H1 (cell line): Measurements from ENCODE around the gene C19orf12. TPM values are rescaled to one million over a fixed set of nuclear protein-coding genes. Genes with fewer than 3 reads are reported as not detected.

ENCODE experiments used
- BCL11A ChIP-seq, 2 experiments: IDR thresholded peaks; one replicate each; pipeline ENCODE4 v1.6.1; 2011; ENCODE audit warnings: low read depth in 2 of 2, low read length in 2 of 2, mild to moderate bottlenecking in 2 of 2
- JUND ChIP-seq: IDR thresholded peaks from 2 replicates; pipeline ENCODE4 v1.6.1; 2011; ENCODE audit warnings: mild to moderate bottlenecking, improper control_type of control experiment, low read length
- RFX5 ChIP-seq: IDR thresholded peaks from 2 replicates; pipeline ENCODE4 v1.6.1; 2011; ENCODE audit warnings: low read depth, low read length, improper control_type of control experiment, borderline replicate concordance
- TAF1 ChIP-seq: IDR thresholded peaks from 2 replicates; pipeline ENCODE4 v1.6.1; 2011; ENCODE audit warnings: mild to moderate bottlenecking, low read depth, low read length
- TEAD4 ChIP-seq: IDR thresholded peaks from 2 replicates; pipeline ENCODE4 v1.6.1; 2012; ENCODE audit warnings: low read depth, low read length, inconsistent platforms, mixed read lengths
- polyA plus RNA-seq, 7 experiments: library from polyadenylated mRNA; depleted of rRNA in 3 of 7; stranded (reverse) in 5 of 7; unstranded in 2 of 7; fragments of >200 nt in 5 of 7; fragments of 200-250 nt in 2 of 7; gene quantifications; 1 replicate in 5 of 7; 2 replicates in 1 of 7; 4 replicates in 1 of 7; pipeline versions ENCODE4 v1.2.1 to v1.2.3, GENCODE V29; 2011 to 2013; ENCODE audit warnings: missing spikeins in 2 of 7, mixed read lengths in 2 of 7
- total RNA-seq: library from RNA; stranded (reverse); fragmentation: NEBNext Ultra II Directional; extraction: Animal tissue kit (Norgen Biotek cat#: 25700); gene quantifications from 2 replicates; pipeline ENCODE4 v1.2.1, GENCODE V29; 2021
- TF ChIP-seq, protein P1 (sequence below): fragments of 300-600 bp; sonication (generic); IDR thresholded peaks from 2 replicates; pipeline ENCODE4 v1.7.1; 2012; ENCODE audit warnings: low read length, moderate library complexity, mild to moderate bottlenecking, inconsistent platforms; ENCODE audit not compliant: insufficient replicate concordance
- TF ChIP-seq, protein P2 (sequence below), 3 experiments: IDR thresholded peaks; 1 replicate in 2 of 3; 2 replicates in 1 of 3; pipeline versions ENCODE4 v1.5.1 to v1.6.1; 2011; ENCODE audit warnings: low read length in 3 of 3, mild to moderate bottlenecking in 3 of 3, inconsistent platforms in 2 of 3, low read depth in 1 of 3, moderate library complexity in 1 of 3; ENCODE audit not compliant: insufficient read depth in 1 of 3; ENCODE audit errors: control extremely low read depth in 1 of 3

C19orf12 gene
- total and polyA plus RNA-seq, 2 of the 8 experiments (the other 6 are each of a cell fraction or from before 2014, with no cell fraction given), result 10.7 to 11.9 TPM

GRCh38 chr19:29704562-29705558, 10.2 kb downstream of the C19orf12 start (continued):
- TF ChIP-seq, protein P1, sequence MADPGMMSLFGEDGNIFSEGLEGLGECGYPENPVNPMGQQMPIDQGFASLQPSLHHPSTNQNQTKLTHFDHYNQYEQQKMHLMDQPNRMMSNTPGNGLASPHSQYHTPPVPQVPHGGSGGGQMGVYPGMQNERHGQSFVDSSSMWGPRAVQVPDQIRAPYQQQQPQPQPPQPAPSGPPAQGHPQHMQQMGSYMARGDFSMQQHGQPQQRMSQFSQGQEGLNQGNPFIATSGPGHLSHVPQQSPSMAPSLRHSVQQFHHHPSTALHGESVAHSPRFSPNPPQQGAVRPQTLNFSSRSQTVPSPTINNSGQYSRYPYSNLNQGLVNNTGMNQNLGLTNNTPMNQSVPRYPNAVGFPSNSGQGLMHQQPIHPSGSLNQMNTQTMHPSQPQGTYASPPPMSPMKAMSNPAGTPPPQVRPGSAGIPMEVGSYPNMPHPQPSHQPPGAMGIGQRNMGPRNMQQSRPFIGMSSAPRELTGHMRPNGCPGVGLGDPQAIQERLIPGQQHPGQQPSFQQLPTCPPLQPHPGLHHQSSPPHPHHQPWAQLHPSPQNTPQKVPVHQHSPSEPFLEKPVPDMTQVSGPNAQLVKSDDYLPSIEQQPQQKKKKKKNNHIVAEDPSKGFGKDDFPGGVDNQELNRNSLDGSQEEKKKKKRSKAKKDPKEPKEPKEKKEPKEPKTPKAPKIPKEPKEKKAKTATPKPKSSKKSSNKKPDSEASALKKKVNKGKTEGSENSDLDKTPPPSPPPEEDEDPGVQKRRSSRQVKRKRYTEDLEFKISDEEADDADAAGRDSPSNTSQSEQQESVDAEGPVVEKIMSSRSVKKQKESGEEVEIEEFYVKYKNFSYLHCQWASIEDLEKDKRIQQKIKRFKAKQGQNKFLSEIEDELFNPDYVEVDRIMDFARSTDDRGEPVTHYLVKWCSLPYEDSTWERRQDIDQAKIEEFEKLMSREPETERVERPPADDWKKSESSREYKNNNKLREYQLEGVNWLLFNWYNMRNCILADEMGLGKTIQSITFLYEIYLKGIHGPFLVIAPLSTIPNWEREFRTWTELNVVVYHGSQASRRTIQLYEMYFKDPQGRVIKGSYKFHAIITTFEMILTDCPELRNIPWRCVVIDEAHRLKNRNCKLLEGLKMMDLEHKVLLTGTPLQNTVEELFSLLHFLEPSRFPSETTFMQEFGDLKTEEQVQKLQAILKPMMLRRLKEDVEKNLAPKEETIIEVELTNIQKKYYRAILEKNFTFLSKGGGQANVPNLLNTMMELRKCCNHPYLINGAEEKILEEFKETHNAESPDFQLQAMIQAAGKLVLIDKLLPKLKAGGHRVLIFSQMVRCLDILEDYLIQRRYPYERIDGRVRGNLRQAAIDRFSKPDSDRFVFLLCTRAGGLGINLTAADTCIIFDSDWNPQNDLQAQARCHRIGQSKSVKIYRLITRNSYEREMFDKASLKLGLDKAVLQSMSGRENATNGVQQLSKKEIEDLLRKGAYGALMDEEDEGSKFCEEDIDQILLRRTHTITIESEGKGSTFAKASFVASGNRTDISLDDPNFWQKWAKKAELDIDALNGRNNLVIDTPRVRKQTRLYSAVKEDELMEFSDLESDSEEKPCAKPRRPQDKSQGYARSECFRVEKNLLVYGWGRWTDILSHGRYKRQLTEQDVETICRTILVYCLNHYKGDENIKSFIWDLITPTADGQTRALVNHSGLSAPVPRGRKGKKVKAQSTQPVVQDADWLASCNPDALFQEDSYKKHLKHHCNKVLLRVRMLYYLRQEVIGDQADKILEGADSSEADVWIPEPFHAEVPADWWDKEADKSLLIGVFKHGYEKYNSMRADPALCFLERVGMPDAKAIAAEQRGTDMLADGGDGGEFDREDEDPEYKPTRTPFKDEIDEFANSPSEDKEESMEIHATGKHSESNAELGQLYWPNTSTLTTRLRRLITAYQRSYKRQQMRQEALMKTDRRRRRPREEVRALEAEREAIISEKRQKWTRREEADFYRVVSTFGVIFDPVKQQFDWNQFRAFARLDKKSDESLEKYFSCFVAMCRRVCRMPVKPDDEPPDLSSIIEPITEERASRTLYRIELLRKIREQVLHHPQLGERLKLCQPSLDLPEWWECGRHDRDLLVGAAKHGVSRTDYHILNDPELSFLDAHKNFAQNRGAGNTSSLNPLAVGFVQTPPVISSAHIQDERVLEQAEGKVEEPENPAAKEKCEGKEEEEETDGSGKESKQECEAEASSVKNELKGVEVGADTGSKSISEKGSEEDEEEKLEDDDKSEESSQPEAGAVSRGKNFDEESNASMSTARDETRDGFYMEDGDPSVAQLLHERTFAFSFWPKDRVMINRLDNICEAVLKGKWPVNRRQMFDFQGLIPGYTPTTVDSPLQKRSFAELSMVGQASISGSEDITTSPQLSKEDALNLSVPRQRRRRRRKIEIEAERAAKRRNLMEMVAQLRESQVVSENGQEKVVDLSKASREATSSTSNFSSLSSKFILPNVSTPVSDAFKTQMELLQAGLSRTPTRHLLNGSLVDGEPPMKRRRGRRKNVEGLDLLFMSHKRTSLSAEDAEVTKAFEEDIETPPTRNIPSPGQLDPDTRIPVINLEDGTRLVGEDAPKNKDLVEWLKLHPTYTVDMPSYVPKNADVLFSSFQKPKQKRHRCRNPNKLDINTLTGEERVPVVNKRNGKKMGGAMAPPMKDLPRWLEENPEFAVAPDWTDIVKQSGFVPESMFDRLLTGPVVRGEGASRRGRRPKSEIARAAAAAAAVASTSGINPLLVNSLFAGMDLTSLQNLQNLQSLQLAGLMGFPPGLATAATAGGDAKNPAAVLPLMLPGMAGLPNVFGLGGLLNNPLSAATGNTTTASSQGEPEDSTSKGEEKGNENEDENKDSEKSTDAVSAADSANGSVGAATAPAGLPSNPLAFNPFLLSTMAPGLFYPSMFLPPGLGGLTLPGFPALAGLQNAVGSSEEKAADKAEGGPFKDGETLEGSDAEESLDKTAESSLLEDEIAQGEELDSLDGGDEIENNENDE, result no peak
- TF ChIP-seq BCL11A (IDR thresholded peaks at IDR 0.05; ENCODE audit: low read depth in 2 of 2, low read length in 2 of 2) (no peak), TEAD4 (no peak), JUND (no peak), RFX5 (no peak), TAF1 (no peak)
- TF ChIP-seq, protein P2, sequence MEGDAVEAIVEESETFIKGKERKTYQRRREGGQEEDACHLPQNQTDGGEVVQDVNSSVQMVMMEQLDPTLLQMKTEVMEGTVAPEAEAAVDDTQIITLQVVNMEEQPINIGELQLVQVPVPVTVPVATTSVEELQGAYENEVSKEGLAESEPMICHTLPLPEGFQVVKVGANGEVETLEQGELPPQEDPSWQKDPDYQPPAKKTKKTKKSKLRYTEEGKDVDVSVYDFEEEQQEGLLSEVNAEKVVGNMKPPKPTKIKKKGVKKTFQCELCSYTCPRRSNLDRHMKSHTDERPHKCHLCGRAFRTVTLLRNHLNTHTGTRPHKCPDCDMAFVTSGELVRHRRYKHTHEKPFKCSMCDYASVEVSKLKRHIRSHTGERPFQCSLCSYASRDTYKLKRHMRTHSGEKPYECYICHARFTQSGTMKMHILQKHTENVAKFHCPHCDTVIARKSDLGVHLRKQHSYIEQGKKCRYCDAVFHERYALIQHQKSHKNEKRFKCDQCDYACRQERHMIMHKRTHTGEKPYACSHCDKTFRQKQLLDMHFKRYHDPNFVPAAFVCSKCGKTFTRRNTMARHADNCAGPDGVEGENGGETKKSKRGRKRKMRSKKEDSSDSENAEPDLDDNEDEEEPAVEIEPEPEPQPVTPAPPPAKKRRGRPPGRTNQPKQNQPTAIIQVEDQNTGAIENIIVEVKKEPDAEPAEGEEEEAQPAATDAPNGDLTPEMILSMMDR (IDR thresholded peaks at IDR 0.05; ENCODE audit: control extremely low read depth in 1 of 3, insufficient read depth in 1 of 3, low read depth in 1 of 3, low read length in 3 of 3), result no peak
